Purkinje cell (primary cell): ENCODE measurements around the gene ACP1. TPM values are rescaled to one million over a fixed set of nuclear protein-coding genes. Genes with fewer than 3 reads are reported as not detected.

Experiments used
- polyA plus RNA-seq: library from polyadenylated mRNA; unstranded; fragments of >200 nt; fragmentation: Nextera tagmentation; gene quantifications from 2 replicates; pipeline ENCODE4 v1.2.1, GENCODE V29; 2014

Gene ACP1
- 240 and 279 TPM in 2 replicates for polyA plus RNA-seq

GRCh38 chr2:264493-265468 lies at the start of gene ACP1:
Gene ACP1 (plus strand): TSS chr2:264947. CDS start chr2:264965, 18 bp downstream.

GRCh38 chr2:263774-264492 lies 814 bp upstream of the ACP1 start, which contains the start of gene SH3YL1:
Gene SH3YL1 (minus strand): TSS chr2:264032. CDS start chr2:263984, 48 bp downstream.

GRCh38 chr2:287911-288757 lies 23.4 kb downstream of the ACP1 start, which contains the start of gene ALKAL2:
Gene ALKAL2 (minus strand): TSS chr2:288091. CDS start chr2:287835, 256 bp downstream.

Other genes starting within 250 kb of the ACP1 start
- 2.0 TPM in 1 of 2 replicates, not detected in the other for gene FAM110C, start 218.4 kb upstream of the ACP1 start, polyA plus RNA-seq
- gene SH3YL1, start 915 bp upstream of the ACP1 start, polyA plus RNA-seq = 43.5 and 55.0 TPM in 2 replicates
- gene ALKAL2, start 23.1 kb downstream of the ACP1 start, polyA plus RNA-seq = not detected in 2 replicates